GM19035 (cell line): ENCODE results near the gene HRK.
"Not testable (repeated sequence)": the region's sequence is repeated elsewhere in the genome, so short reads cannot be mapped to it uniquely, and the experiment has no call there.

ENCODE experiments used
- ATAC-seq: cut with Tn5 transposase; IDR thresholded peaks from one replicate; pipeline ENCODE4 v1.9.1; 2021; ENCODE audit not compliant: unreplicated experiment

Gene HRK

DNA sequence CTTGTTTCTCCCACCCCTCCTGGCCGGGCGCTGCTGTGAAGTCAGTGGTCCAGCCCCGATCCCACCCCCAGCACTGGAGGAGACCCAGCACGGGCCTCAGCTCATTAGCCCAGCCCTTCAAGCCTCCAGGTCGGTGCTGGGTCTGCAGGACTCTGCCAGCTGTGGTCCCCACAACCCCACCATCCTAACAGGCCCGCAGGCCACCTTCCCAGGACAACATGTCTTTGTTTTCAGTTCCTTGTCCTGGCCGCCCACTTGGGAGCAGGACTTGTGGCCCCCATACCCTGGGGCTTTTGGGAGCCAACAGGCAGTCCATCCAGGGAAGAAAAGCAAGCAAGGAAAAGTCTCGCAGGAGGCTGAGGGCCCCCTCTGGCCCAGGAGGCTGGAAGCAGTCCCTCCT lies 60.0 kb downstream of the HRK start:
- ATAC-seq, result no peak

DNA sequence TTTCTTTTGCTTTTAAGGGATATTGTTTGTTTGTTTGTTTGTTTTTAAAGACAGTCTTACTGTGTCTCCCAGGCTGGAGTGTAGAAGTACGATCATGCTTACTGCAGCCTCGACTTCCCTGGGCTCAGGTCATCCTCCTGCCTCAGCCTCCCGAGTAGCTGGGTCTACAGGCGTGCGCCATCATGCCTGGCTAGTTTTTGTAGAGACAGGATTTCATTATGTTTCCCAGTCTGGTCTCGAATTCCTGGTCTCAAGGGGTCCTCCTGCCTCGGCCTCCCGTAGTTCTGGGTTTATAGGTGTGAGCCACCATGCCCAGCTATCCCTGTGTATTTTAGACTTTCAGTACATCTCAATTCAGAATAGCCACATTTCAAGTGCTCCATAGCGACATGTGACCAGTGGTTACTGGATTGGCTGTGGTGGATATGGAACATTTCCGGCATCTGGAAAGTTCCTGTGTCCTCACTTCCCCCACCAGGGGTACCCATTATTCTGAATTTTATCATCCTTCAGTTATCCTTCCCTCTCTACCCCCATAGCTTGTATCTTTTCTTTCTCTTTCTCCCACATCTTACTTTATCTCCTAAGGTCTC lies 61.1 kb downstream of the HRK start:
- no peak for ATAC-seq

DNA sequence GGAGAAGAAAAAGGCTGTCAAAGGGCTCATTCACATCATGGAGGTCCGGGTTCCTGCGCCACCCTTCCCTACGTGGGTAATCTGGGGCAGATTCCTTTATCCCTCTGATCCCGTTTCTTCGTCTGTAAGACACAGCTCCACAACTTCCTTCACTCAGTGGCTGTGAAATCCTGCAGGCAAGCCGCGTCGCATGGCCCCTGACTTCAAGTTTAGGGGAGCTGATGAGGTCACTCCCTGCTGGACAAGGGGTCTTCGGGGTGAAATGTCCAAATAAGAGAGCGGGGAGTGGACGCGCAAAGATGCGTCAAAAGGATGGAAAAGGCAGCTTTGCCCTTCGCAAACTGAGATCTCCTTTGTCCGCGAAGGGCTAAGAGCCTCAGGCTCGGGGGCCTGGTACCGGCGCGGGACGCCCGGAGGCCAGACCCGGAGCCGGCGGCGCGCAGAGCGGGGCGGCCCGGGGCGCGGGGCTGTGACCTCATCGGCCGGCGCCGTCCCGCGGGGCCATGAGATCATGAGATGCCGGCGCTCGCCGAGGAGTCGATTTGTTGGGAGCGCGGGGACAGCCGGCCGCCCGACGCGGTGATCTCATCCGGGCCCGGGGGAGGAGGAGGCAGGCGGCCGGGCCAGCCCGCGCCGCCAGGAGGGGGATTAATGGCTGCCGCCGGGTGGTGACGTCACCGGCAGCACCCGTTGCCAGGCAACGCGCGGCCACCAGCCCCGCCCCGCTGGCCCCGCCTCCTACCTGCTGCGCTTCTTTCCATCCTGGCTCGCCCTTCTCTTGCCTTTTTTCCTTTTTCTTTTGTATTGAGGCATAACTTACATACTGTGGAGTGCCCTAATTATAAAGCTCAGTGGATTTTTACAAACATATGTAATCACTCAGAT lies 62.1 kb downstream of the HRK start:
- peak; percentile 84 for ATAC-seq

DNA sequence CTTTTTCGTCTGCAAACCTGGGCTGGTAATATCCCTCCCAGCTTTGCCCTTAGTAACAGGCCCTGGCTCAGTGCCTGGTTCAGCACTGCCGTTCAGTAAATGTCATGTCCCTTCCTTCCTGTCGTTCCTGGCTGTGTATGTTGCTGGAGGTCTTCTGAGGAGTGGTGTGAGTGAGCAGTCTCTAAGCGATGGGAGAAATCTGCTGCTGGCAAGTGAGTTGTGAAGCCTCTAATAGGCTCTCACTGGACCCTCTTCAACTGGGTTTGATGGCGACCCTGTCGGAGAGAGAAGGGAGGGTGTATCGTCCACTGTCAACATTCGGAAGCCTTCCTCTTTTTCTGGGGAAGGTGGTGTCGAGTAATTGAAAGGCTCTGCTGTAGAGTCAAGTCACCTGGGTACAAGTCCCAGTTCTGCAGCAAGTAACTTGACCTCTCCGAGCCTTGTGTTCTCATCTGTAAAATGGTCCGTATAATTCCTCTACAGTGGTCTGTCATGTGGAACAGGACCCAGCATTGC lies 62.8 kb downstream of the HRK start:
- no peak for ATAC-seq

DNA sequence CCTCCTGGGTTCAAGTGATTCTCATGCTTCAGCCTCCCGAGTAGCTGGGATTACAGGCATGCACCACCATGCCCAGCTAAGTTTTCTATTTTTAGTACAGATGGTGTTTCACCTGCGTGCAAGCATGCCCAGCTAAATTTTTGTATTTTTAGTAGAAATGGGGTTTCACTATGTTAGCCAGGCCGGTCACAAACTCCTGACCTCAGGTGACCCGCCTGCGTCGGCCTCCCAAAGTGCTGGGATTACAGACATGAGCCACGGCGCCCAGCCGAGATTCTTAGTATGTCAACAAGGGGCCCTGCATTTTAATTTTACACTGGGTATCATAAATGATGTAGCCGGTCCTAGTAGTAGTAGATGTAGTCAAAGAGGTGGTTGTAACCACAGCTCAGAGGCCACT lies 66.5 kb downstream of the HRK start:
- ATAC-seq, result not testable (repeated sequence)

DNA sequence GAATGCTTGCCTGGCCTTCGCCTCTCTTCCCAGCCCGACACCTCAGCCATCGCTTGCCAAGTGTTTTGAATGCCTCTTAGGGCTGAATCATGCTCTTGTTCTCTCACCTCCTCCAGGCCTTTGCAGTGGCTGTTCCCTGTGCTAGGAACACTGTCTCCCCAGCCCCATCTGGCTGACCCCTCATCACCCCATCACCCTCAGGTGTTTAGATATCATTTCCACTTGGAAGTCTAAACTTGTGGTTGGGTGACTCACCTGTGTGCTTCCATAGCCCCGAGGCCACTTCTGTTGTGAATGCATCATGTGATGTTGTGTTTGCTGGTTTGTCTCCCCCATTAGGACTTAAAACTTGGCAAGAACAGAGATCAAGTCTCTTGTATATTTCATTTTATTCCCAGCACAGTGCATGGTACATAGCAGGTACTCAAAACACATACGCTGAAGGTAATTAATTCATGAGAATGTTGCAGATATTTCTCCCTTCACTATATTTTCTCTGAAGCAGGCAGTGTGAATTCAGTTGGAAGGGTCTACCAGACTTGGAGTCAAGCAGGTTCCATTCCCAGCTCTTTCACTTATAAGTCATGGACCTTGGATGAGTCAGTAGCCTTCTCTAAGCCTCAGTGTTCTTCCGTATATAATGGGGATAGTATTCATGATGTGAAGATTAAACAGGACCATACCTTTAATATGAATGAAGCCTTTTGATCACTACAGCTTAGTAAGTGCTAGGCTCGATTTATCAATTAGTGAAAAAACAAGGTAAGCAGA lies 67.8 kb downstream of the HRK start:
- no peak for ATAC-seq

DNA sequence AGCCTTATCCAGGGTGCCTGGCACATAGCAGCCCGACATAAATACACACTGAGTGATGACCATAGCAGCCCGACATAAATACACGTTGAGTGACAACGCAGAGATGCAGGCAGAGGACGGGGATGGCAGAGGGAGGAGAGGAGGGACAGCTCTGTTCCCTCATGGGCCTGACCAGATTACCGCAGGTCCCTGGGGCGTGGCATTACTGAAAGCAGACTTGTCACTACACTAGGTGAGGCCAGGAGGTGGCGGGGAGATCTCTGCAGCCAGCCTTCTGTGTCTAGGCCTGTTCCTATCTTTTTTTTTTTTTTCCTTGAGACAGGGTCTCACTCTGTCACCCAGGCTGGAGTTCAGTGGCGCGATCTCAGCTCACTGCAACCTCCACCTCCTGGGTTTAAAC lies 69.0 kb downstream of the HRK start:
- no peak for ATAC-seq

DNA sequence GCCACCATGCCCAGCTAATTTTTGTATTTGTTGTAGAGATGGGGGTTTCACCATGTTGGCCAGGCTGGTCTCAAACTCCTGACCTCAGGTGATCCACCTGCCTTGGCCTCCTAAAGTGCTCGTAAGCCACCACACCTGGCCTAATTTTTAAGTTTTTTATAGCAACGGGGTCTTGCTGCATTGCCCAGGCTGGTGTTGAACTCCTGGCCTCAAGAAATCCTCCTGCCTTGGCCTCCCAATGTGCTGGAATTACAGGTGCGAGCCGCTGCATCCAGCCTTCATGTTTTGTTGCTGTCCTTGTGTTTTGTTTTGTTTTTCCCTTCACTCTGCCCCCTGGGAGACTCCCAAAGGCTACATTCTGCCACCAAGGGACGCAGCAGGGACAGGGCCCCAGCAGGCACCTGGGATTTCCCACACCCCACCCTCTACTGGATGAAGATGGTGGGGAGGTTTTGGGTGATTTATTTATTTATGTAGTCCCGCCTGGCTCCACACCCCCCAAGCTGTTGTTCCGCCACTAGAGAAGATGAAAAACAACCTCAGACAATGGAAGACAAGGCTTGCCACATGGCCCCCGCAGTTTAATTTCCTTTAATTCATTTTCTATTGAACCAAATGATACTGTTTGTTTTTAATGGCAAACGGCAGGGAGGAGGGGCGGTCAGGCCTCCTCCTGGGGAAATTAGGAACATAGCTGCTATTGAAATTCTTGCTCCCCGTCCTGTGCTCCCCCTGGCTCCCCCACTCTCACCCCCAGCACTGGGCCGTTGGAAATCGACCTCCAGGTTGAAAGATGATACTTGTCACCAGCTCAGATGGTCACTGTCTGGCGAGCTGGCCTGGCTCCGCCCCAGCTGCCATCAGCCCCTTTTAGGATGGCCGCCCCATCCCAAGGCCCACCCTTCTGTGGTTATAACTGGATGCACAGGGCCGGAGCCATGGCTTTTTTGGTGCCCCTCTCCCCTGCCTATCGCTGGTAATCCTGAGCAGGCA lies 72.8 kb downstream of the HRK start:
- ATAC-seq, result no peak

DNA sequence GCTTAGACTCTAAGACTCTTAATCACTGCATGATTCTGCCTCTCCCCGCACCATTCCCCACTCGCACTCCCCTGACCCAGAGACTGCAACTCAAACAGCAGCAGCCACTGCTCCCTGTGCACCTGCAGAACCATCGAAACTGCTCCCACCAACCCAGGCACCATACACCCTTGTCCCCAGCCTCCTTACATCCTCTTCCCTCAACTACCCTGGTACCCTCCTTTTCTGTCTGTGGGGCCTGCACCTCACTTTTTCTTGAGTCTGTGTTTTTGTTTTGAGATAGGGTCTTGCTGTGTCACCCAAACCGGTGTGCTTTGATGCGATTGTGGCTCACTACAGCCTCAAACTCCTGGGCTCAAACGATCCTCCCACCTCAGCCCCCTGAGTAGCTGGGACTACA lies 73.7 kb downstream of the HRK start:
- no peak for ATAC-seq

DNA sequence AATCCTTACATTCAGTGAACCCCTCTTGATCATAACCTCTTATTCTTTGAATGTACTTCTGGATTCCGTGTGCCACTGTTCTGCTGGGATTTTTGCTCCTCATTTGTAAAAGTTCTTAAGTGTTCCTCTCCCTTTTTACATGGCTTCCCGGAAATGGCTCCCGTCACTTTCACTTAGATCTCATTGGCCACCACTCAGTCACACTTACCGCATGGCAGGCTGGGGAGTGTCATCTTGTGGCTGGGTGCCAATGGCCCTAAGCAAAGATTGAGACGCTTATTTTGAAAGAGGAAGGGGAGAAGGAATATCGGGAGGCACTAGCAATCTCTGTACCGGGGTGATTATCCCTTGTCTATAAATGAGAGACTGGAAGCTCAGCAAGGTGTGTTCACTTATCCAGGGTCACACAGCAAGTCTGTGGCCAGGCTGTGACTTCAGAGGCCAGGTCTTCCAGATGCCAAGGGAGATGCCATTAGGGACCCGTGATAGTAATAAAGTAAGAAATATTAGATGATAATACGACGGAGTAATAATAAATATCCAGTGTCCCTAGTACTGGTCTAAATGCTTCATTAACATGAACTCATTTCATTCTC lies 74.3 kb downstream of the HRK start:
- ATAC-seq, result no peak
